ENCODE measurements around the gene C20orf202.

The C20orf202 gene

DNA sequence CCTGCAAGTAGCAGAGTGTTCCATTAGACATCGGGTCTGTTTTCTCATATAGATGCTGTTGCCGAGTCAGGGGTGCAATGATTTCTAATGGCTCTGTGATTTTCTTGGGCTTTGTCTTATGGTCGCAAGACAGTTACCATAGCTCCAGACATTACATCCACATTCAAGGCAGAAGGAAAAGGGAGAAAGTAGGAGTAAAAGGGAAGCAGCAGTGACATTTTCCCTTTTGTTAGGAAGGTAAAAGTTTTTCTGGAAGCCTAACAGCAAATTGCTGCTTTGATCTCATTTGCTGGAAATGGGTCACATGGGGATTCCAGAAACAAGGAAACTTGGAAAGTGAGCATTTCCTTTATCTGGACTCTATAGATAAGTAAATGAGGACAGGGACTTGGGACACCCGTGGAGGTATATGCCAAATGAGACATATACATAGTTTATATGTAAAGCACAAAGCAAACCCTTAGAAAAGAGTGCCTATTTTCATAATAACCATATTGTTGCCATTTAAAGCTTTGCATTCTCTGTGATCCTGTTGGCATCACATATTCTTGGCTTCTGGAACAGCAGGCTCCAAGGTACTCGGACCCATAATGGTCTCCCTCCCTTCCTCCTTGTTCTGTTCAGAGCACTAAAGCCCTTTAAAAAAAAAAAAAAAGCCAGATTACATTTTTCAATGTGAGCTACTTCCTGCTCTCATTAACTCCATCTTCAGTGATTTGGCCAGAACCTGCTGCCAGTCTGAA, at the start of gene C20orf202:
Gene C20orf202, plus strand, starts transcription at position 693 of the 743 bp plus-strand sequence. CDS start 132 bp downstream, outside the sequence.
- no peak for DNase-seq

- no peak for DNase-seq
Measured at GRCh38 chr20:1154226-1154625, 49.0 kb upstream of the C20orf202 start.

DNA sequence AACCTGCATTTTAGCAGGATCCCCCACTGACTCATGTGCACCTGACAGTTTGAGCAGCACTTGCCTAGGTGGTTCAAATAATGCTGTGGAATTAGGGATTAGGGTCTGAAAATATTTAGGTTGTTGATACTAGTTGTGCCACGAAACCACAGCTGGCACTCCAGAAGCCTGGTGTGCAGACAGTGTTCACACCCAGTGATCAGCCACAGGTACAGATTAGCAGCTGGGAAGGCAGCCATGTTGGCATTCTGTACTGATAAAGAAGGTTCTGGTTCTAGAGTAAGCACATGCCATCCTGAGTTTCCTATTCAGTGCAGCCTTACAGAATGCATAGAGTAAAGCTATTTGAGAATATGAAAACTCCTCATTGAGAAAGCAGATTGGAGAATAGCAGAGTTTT, 48.6 kb upstream of the C20orf202 start:
- DNase-seq: no peak

DNA sequence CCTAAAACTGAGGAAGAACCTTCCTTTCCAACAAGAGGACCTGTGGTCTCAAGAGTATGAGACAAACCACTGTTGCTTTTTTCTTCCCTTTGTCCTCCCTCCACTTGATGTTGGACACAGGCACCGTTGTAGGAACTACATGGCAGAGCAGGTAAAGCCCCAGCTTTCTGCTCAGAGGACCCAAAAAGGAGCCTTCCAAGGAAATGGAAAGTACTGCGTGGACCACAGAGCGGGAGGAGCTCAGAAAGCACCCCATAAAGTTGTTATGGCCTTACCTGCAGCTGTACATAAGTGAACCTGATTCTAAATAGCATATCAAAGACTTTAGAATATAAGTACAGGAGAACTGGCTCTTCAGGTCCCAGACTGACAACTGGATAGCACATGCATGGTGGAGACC, 47.9 kb upstream of the C20orf202 start:
- no peak for DNase-seq

DNA sequence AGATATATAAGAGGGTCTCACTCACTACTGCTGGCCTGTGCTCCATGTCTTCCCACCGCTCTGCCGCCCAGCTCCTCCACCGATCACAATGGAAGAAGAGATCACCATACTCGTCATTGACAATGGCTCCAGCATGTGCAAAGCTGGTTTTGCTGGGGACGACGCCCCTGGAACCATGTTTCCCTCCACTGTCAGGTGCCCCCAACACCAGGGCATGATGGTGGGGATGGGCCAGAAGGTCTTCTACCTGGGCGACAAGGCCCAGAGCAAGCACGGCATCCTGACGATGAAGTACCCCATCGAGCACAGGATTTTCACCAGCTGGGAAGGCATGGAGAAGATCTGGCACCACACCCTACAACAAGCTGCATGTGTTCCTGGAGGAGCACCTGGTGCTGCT, 42.8 kb upstream of the C20orf202 start:
- DNase-seq: no peak

DNA sequence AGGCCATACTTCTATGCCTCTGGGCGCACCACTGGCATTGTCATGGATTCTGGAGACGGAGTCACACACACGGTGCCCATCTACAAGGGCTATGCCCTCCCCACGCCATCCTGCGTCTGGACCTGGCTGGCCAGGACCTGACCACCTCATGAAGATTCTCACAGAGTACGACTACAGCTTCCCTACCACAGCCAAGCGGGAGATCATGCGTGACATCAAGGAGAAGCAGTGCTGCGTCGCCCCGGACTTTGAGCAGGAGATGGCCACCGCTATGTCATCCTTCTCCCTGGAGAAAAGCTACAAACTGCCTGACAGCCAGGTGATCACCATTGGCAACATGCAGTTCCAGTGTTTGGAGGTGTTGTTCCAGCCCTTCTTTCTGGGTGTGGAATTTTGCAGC, 42.3 kb upstream of the C20orf202 start:
- no peak for DNase-seq

DNA sequence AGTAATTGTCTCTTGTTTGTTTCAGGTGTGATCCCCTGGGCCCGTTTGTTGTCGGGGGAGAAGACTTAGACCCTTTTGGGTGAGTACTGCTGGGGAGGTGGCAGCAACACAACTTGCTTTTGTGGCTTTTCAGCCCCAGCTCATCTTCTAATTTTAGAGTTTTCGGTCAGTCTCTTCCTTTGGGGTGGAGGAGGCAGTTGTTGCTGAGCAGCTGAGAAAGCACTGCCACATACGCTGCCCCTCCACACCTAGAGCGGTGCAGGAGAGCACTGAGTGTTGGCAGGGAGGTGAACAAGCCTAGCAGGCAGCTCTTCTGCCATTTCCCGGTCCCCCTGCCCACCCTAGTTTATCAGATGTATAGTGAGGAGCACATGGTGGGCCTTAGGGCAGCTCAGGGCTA, 40.1 kb upstream of the C20orf202 start:
- DNase-seq: no peak

DNA sequence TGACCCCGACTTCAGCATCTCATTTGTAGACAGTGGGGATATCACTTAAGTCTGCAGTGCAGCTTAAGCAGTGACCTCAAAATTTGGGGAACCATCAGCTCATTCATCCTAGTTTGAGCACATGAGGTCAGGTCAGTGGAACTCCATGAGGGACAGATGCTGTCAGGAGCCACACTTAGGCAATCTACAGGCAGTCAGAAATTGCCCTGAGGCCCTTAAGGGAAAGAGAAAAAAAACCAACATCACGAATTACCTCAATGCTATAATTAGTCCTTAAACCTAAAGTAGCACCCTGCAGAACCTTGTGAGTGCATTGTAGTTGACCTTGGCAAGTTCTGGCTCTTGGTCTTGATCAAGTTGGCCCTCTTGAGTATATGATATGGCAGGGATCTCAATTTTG, 39.6 kb upstream of the C20orf202 start:
- DNase-seq: no peak

DNA sequence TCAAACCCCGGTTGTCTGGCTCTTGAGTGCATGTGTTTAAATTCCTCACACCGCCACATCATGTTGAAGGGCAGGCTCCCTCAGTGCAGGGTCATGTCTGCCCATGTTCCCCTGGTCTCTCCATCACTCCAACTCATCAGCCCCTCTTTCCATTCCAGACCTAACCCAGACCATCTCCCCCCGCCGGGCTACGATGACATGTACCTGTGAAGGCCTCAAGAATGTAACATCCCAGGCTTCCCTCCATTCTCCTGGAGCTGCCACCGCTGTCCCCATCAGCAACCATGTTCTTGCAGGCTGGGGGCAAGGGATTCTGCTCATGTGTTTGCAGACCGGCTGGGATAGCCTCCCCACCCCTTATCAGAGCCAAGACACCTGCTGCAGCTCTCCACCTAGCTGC, 38.4 kb upstream of the C20orf202 start:
- no peak for DNase-seq

- no peak for DNase-seq
Measured at GRCh38 chr20:1165521-1165920, 37.7 kb upstream of the C20orf202 start.

- no peak for DNase-seq
Measured at GRCh38 chr20:1165941-1166340, 37.3 kb upstream of the C20orf202 start.

DNA sequence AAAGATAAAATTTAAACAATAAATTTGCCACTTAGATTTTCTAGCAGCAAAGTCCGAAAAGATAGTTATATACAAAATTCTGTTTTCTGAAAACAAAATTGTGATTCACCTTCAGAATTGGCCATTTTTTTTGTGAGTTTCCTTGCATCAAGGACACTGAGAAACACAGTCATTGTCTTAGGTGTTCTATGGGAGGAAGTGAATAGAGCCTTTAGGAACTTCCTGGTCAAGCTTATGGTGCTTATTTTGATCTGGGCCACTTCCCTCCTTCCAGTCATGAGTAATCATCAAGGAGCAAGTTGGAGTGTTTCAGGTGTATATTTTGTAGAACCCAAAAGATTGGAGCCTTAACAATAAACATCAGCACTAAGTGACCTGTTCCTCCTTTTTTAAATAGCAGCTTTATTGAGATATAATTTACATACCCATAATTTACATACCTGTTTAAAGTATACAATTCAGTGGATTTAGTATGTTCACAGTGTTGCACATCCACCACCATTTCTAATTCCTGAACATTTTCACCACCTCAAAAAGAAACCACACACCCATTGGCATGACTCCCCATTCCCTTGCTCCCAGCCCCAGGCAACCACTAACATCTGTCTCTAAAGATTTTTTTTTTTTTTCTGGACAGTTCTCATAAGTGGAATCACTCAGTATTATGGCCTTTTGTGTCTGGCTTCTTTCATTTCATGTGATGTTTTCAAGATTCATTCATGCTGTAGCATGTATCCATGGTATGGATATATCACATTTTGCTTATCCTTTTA, 36.1 kb upstream of the C20orf202 start:
- no peak for DNase-seq

GRCh38 chr20:1169224-1169623, 34.0 kb upstream of the C20orf202 start:
- DNase-seq: no peak

GRCh38 chr20:1171461-1172093, 31.7 kb upstream of the C20orf202 start:
- DNase-seq: no peak

DNA sequence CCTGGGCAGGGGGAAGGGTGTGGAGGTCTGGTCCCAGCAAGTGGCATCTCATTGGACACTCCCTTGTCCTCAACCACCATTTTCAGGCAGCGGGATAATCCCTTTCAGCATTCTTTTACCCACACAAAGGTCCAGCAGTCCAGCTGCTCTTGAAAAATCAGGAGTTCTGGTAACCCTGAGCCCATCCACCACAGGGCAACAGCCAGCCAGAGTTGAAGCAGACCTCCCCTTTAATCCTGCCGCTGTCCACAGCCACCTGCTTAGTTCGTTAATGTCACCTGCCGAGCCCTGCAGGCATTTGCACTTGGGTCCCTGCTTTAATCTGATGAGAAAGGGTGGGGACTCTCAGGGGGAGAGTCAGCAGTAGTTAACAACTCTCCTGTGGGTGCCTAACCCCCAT, 29.6 kb upstream of the C20orf202 start:
- DNase-seq: no peak

DNA sequence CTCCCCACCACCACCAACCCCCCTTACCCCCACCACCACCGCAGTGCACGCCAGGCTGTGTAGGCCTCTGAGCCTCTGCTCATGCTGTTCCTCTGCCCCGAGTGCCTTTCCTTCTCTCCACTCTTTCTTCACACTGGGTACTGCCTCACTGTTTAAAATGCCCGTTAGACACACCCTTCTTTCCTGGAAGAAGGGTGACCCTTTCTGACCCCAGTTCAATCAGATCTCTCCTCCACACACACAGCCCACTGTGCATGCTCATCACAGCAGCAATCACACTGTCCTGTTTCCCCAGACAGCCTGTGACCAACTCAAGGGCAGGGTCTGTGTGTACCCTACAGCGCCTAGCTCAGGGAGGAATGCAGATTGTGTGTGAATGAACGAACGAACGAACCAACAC, 28.5 kb upstream of the C20orf202 start:
- DNase-seq: no peak

- DNase-seq: no peak
Measured at GRCh38 chr20:1177680-1178079, 25.6 kb upstream of the C20orf202 start.

DNA sequence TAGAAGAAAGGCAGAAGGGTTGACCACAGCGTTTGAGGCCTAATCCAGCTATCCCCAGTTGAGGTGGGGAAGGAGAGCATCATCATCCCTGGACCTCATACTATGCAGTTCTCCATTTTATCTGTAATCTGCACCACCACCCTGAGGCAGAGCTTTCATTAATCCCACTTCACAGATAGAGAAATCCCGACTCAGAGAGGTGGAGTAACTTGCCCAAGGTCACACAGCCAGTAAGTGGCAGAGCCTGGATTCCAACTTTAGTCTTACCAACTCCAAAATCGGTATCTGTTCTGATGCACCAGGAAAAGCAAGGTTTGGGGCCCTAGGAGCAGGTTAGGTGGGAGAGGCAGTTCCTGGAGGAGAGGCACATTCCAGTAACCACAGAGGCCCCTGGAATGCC, 25.2 kb upstream of the C20orf202 start:
- DNase-seq: no peak

GRCh38 chr20:1178623-1179022, 24.6 kb upstream of the C20orf202 start:
- DNase-seq: no peak

DNA sequence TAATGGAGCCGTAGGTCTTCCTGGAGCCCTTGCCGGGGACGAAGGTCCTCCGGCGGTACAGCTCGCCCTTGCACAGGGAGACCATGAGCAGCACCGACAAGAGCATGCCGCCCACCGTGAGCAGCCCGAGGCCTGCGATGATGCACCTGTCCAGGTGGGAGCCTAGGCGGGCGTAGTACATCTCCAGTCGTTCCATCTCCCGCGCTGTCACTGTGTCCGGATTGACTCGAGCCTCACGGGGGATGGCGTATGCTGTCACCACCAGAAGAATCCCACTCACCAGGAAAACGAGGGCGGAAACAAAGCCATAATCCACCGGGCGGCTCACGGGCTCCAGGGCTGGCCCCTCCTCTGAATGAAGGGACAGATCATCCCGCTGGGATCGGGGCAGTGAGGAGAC, 22.3 kb upstream of the C20orf202 start:
- DNase-seq: no peak

DNA sequence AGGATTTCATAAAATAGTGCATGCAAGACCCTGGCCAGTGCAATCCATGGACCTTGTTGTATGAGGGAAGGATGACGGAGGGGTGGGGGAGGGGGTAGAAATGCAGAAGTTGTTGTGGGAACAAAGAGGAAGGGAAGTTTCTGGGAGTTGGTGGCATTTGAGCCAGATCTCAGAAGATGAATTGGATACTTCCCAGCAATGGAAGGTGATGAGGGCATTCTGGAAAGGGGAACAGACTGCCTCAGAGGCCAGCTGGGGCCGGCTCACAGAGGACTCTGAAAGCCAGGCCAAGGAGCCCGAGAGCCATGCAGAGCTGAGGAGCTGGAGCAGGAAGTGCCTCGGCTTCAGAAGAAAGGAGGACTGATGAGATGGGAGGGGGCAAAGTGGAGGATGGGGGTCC, 21.1 kb upstream of the C20orf202 start:
- no peak for DNase-seq

DNA sequence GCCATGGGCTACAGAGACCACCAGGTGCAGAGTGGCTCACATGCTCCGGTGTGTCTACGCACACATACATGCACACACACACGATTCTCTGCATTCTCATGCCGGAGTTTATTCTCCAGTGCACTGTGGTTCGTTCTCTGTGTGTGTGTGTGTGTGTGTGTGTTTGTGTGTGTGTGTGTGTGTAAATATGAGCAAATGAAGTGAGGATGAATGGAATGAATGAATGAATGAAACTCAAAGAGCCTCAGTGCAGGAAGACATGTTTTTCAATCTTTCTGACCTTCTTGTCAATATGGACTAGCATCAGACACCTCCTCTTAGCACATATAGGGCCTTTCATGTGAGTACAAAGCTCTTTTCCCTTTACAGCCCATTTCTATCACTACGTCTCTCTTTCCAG, 20.1 kb upstream of the C20orf202 start:
- no peak for DNase-seq

DNA sequence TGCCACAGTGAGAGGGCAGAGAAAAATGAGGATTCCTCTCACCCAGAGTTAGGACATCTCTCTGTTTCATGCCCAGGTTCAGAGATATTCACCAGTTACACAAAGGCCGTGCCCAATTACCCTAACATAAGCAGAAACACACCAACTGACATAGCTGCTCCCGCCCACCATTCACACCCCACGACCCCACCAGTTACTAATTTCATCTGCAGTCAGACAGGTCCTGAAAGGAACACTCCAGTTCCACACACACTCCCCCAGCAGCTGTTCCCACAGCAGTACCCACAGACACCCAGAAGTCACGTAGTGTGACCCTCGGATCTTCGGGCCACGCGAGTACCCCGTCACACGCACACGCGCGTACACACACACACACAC, 19.0 kb upstream of the C20orf202 start:
- DNase-seq: no peak
